Measurements from ENCODE around the gene SLC45A1. TPM values are rescaled to one million over a fixed set of nuclear protein-coding genes. Genes with fewer than 3 reads are reported as not detected.

The SLC45A1 gene
- total and polyA plus RNA-seq, 2 of the 4 experiments (the other 2 are of a cell fraction), result 0.72 to 3.9 TPM

- TF ChIP-seq ELK1 (IDR thresholded peaks at IDR 0.05; ENCODE audit: borderline replicate concordance, low read depth, low read length), result no peak
These were observed 21.3 kb downstream of the SLC45A1 start (continued) for GRCh38 chr1:8339203-8339600.

- Histone ChIP-seq H3K9me1 (ENCODE audit: insufficient read depth, low read length) (peaks cover 12% of the 10 kb centered on the region), H3K79me1 (ENCODE audit: low read depth in 1 of 2, low read length in 2 of 2) (0 out of 4 replicates have a peak, but pooled peaks cover 0 to 3% of the 10 kb centered on the region in 2 experiments), H3K4me1 (ENCODE audit: control insufficient read depth, insufficient read depth, low read length) (peaks cover 13% of the 10 kb centered on the region), H2BK15ac (ENCODE audit: low read depth, low read length) (no peak overlapping the region), H4K20me1 (ENCODE audit: insufficient read depth, low read length) (no peaks in the 10 kb centered on the region), H2AK5ac (ENCODE audit: low read depth, low read length) (no peak overlapping the region), H2BK120ac (ENCODE audit: low read depth, low read length) (no peak overlapping the region), H2AK9ac (replicated peaks; ENCODE audit: low read depth, low read length, poor library complexity) (no peak overlapping the region), H3K27ac (ENCODE audit: insufficient read depth, low read length) (no peak overlapping the region), H3K27me3 (ENCODE audit: control insufficient read depth, insufficient read depth, low read length) (no peaks in the 10 kb centered on the region), H3K4ac (ENCODE audit: low read depth, low read length) (no peak overlapping the region), H4K5ac (ENCODE audit: low read depth, low read length) (no peak overlapping the region), H3K56ac (ENCODE audit: extremely low read depth, insufficient read depth, low read length) (no peak overlapping the region), H3K36me3 (ENCODE audit: control insufficient read depth, insufficient read depth, low read length) (peaks cover 11% of the 10 kb centered on the region; the same call in 1 of the 2 replicates), H3K9ac (ENCODE audit: low read depth, low read length) (no peak overlapping the region), H2AFZ (replicated peaks; ENCODE audit: low read length, poor library complexity) (no peak overlapping the region), H4K91ac (ENCODE audit: insufficient read depth, low read depth, low read length) (no peak overlapping the region), H3K4me2 (ENCODE audit: low read depth, low read length) (no peak overlapping the region), H2BK5ac (ENCODE audit: low read depth, low read length, poor library complexity, severe bottlenecking) (no peak overlapping the region), H3K23ac (ENCODE audit: low read depth, low read length) (no peak overlapping the region), H3K18ac (ENCODE audit: low read depth, low read length) (no peak overlapping the region), H2BK20ac (ENCODE audit: low read depth, low read length) (no peak overlapping the region), H3K9me3 (ENCODE audit: control insufficient read depth, insufficient read depth, low read length) (no peaks in the 10 kb centered on the region), H4K8ac (ENCODE audit: low read depth in 2 of 2, low read length in 2 of 2) (no peak overlapping the region), H3K4me3 (ENCODE audit: insufficient read depth, low read depth, low read length) (no peak overlapping the region), H3K14ac (replicated peaks; ENCODE audit: low read depth, low read length) (no peak overlapping the region)
- 100% methylated on average over 2 of the region's 6 CpGs; no CpG with 5 or more reads in 1 of the 2 experiments for WGBS, 2 experiments (ENCODE audit: extremely low coverage in 2 of 2, insufficient read length in 1 of 2)
- intact Hi-C loops (cut with micrococcal nuclease), result no loop called here
- ATAC-seq (ENCODE audit: low read depth) (no peak), DNase-seq (no peak)
- dilution Hi-C loops (cut with HindIII; ENCODE audit: low sequenced_read_pairs, unreplicated experiment), result no loop called here
- CTCF ChIA-PET, result interaction anchor here (0.5 kb wide), 1 partner anchor 359 kb away, joined by 3 read pairs; no protein-coding TSS in a partner anchor
- POLR2A ChIA-PET (ENCODE audit: unreplicated experiment), result no interaction called here
- no peak for TF ChIP-seq FOS (IDR thresholded peaks at IDR 0.05; ENCODE audit: low read depth, low read length)
- no peak for TF ChIP-seq NFE2L2 (IDR thresholded peaks at IDR 0.05; ENCODE audit: low read depth, low read length)
- TF ChIP-seq USF2 (IDR thresholded peaks at IDR 0.05; ENCODE audit: low read depth, low read length), result no peak
- no peak for TF ChIP-seq POLR2A (IDR thresholded peaks at IDR 0.05; ENCODE audit: low read depth, low read length)
- no peak for TF ChIP-seq RCOR1 (IDR thresholded peaks at IDR 0.05; ENCODE audit: insufficient replicate concordance, low read length)
- TF ChIP-seq CEBPB (IDR thresholded peaks at IDR 0.05; ENCODE audit: low read depth, low read length), result no peak
- no peak for TF ChIP-seq MAFK (IDR thresholded peaks at IDR 0.05; ENCODE audit: low read depth, low read length)
- no peak for TF ChIP-seq CHD1 (IDR thresholded peaks at IDR 0.05; ENCODE audit: low read depth, low read length)
- in situ Hi-C loops (cut with MboI; ENCODE audit: low sequenced_read_pairs), result no loop called here
- no TSS peak for BruUV-seq (replicated peaks)
These were observed 22.5 kb downstream of the SLC45A1 start for GRCh38 chr1:8340448-8340847.

Measured in IMR-90 (cell line).